Prostate gland (tissue), 2 donors: ENCODE data around the gene GPR3.

Experiments used
- POLR2A ChIP-seq: fragments of 450-650 bp; IDR thresholded peaks from one replicate; pipeline ENCODE4 v1.6.1; 2016; ENCODE audit warnings: antibody characterized with exemption, mild to moderate bottlenecking
- POLR2AphosphoS5 ChIP-seq: sonication (generic); formaldehyde crosslinking; IDR thresholded peaks from one replicate; pipeline ENCODE4 v1.6.1; 2017; ENCODE audit warnings: antibody characterized with exemption
- TF ChIP-seq, protein P1 (sequence below), 4 experiments: fragments of 200-600 bp in 2 of 4; fragments of 450-650 bp in 2 of 4; sonication (generic) in 2 of 4; IDR thresholded peaks; 1 replicate in 3 of 4; 2 replicates in 1 of 4; pipeline ENCODE4 v1.5.1; 2016 to 2019; ENCODE audit warnings: antibody characterized with exemption in 4 of 4, mild to moderate bottlenecking in 2 of 4, moderate library complexity in 2 of 4

- TF ChIP-seq POLR2AphosphoS5 (peak; percentile 78), POLR2A (no peak)
- TF ChIP-seq, protein P1, sequence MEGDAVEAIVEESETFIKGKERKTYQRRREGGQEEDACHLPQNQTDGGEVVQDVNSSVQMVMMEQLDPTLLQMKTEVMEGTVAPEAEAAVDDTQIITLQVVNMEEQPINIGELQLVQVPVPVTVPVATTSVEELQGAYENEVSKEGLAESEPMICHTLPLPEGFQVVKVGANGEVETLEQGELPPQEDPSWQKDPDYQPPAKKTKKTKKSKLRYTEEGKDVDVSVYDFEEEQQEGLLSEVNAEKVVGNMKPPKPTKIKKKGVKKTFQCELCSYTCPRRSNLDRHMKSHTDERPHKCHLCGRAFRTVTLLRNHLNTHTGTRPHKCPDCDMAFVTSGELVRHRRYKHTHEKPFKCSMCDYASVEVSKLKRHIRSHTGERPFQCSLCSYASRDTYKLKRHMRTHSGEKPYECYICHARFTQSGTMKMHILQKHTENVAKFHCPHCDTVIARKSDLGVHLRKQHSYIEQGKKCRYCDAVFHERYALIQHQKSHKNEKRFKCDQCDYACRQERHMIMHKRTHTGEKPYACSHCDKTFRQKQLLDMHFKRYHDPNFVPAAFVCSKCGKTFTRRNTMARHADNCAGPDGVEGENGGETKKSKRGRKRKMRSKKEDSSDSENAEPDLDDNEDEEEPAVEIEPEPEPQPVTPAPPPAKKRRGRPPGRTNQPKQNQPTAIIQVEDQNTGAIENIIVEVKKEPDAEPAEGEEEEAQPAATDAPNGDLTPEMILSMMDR (IDR thresholded peaks at IDR 0.05): peak in 3 of 4 experiments; percentile 73 to 89 (median 82)
Measured at GRCh38 chr1:27402349-27402754, 9.9 kb downstream of the GPR3 start.
